Measurements from ENCODE around the gene GSE1.

DNA sequence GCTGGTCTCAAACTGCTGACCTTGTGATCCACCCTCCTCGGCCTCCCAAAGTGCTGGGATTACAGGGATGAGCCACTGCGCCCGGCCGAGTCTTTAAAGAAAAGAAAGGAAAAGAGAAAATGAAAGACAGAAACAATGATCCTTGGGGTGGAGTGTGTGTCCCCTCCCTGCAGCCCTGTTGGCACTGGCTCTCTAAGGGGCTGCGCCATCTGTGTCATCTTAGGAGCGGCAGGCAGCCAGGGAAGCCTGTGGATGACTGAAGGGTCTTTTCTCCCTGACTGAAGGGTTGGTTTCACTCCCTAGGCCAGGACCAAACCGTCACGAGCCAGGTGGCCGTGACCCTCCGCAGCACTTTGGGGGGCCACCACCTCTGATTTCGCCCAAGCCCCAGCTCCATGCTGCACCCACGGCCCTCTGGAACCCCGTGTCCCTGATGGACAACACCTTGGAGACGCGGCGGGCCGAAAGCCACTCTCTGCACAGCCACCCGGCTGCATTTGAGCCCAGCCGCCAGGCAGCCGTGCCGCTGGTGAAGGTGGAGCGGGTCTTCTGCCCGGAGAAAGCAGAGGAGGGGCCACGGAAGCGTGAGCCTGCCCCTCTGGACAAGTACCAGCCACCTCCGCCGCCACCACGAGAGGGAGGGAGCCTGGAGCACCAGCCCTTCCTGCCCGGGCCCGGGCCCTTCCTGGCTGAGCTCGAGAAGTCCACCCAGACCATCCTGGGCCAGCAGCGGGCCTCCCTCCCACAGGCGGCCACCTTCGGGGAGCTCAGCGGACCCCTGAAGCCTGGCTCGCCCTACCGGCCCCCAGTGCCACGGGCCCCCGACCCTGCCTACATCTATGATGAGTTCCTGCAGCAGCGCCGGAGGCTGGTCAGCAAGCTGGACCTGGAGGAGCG, 48.0 kb downstream of the GSE1 start:
- no peak for TF ChIP-seq CTCF (IDR thresholded peaks at IDR 0.05)
- TF ChIP-seq ZFX (IDR thresholded peaks at IDR 0.05; ENCODE audit: borderline replicate concordance) = no peak
